Stimulated activated CD8-positive, alpha-beta memory T cell treated with anti-CD3 and anti-CD28 coated beads, Interleukin-12 subunit alpha, Interleukin-12 subunit beta, amount 100 ng/mL, for 24 hours (primary cell): ENCODE data around the gene CASKIN1.
"Not testable (repeated sequence)": the region's sequence is repeated elsewhere in the genome, so short reads cannot be mapped to it uniquely, and the experiment has no call there.

Source experiments
- DNase-seq: peaks from one replicate; pipeline ENCODE4 v3.0.0-alpha.2; 2020; ENCODE audit errors: extremely low read depth

Gene CASKIN1

DNA sequence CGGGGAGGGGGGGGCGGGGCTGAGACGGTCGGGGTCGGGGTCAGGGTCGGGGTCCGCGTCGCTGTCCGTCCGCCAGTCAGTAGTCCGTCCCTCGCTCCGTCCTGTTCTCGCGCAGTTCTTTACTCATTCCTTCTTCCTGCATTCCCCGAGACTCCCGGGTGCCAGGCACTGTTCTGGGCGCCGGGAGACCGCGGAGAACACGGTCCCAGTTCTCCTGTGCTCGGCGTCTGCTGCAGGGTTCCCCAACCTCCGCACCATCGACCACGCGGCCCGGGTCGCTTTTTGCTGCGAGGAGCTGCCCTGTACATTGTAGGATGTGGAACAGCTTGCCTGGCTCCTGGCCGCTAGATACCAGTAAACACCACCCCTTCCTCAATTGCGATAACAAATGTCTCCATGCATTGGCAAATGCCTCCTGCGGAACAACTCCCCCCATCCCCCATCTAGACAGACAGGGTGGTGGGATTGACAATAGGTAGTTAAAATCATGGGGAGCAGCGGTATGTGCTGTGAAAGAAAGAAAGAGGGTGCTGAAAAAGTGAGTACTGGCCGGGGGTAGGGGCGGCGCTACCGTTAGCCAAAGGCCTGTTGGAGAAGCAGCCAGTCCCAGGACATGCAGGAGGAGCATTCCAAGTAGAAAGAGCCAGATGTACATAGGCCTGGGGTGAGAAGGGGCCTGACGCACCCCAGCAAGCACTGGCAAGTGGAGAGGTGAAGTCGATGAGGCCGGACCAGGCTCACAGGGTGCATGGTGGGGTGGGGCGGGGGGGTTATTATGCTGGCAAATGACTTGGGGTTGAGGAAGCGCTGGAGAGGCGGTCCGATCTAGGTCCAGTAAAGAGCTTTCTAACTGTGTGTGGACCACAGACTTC lies 40.2 kb downstream of the CASKIN1 start:
- no peak for DNase-seq

DNA sequence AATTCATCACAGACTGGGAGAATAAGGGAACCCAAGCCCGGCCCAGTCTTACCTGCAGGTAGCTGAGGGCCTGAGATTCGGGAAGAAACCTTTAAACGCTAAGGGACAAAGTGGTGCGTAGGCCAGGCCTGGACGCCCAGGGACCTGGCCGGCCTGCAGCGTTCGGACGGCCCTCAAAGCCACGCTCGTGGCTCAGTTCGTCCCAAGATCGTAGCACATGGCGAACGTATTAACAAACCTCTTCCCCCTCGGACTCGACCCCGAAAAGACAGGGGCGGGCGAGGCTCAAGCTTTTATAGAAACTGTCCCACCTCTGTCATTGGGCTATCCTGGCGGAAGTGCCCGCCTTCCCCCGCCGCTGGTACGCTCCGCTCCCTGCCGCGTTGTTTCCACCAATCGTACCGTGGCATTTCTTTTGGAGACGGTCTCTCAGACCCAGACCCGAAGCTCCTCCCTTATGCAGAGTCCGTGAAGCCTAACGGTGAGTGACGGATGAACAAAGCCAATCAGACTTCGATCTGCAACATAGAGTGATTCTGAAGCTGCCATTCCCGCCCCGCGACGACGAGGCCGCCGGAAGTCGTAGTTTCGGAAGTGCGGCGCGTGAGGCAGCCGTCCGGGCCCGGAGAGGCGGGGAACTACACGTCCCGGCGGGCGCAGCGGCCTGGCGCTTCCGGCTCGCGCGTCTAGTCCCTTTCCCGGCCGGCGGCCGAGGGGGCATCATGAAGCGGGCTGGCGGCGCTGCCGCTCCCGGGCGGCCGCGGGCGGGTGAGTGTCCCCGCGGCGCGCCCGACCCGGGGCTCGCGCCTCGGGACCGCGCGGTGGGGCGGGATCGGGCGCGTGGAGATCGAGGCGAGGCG lies 41.1 kb downstream of the CASKIN1 start, which contains the start of gene TRAF7:
Gene TRAF7, plus strand, starts transcription at position 692 of the 860 bp plus-strand sequence. CDS start 8,139 bp downstream, outside the sequence.
- peak; percentile 92 for DNase-seq

DNA sequence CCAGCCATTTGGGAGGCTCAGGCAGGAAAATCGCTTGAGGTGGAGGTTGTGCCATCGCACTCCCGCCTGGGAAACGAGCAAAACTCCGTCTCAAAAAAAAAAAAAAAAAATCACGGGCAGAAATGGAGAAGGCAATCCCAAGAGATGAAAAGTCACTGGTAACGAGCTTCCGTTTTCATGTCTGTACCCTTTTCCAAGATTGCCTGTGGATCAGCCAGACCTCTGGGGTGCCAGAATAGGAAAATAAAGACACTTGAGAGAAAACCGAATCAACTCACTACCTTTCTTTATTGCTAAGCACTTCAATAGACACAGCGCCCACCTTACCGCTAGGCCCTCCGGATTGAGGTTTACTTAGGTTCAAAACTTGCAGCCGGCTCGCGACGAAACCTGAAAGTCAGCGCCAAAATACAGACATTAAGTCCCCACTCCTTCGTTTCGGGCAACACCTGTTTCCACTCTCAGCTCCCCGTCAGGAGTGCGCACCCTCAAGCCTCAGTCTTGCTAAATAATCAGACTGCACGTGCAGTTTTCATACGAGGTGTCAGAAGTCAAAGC lies 41.8 kb downstream of the CASKIN1 start:
- no peak for DNase-seq

DNA sequence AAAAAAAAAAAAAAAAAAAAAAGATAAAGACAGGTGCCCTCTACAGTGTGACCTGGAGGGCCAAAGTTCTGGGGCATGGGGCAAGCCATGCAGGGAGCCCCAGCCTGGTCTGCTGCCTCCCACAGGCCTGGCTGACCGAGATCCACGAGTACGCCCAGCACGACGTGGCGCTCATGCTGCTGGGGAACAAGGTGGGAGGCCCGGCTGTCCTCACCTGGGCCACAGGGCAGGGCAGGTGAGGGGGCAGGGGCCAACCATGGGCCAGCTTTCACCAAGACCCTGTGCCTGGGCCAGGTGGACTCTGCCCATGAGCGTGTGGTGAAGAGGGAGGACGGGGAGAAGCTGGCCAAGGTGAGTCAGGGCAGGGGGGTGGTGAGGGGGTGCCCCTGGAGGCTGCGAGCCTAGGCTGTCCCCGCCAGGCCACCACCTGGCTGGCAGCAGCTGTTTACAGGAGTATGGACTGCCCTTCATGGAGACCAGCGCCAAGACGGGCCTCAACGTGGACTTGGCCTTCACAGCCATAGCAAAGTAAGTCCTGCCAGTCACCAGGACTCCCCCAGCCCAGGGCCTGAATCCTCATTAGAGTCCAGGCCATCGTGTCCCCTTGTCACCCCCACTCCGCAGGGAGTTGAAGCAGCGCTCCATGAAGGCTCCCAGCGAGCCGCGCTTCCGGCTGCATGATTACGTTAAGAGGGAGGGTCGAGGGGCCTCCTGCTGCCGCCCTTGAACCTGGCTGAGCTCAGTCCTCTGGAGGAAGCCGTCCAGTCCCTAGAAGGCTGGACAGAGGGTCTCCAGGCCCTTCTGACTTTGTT lies 43.5 kb downstream of the CASKIN1 start:
- no peak for DNase-seq

DNA sequence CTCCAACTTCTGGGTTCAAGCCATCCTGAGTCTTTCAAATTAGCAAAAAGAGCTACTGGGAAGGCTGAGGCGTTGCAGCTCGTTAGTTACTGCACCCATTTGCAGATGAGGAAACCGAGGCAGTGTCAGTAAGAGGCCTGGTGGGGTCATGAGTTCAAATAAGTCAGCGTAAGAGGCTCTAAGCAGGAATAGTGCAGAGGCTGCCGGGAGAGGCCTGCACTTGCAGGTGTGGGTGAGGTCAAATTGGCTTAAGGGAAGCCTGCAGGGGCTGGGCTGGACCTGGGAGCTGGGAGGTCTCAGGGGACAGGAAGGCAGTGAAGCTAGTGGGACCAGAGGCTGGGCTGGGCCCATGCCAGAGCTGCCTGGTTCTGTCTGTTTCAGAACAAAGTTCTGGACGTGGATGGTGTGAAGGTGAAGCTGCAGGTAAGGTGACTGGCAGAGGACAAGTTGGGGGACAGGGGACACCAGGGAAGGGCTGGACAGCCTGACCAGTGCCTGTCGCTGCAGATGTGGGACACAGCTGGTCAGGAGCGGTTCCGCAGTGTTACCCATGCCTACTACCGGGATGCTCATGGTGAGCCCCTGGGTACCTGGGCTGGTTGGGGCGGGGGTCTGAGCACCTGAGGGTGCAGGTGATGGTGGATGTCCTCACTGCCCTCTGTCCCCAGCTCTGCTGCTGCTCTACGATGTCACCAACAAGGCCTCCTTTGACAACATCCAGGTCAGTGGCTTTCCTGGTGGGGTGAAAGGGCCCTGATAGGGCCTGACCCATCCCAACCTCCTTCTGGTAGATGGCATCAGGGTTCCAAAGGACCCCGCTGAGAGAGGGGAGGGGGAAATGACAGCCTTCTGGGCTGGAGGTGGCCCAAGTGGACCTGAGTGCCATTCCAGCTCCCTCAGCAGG lies 45.0 kb downstream of the CASKIN1 start:
- no peak for DNase-seq

DNA sequence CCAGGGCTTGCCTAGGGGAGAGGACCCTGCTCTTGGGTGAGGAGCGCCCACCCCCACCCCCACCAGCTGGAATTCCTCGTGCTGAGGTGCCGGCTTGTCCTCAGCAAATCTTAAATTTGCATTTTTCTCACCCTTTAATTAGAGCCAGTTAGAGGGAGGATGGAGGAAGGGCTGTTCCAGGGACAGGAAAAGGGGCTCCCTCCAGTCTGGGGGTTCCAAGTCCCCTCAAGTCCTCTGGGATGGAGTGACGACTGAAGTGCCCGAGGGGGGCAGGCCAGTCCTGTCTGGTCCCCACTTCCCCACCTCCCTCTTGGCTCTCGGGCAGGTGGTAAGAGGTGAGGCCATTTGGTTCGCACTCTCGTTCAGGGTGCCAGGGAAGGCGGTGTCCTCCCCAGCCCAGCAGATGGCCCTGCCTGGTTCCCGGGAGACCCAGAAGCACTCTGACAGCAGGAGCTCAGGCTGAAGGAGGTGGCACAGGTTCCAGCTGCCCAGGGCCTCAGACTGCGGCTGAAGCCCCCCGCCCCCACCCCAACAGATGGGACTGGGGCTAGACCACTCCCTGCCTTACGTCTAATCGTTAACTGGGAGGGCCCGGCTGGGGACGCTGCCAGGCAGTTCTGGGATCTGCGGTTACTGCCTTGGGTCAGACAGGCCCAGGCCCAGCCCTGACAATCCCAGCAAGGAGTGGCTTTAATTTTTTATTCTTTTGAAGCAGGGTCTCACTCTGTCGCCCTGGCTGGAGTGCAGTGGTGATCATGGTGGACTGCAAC lies 45.8 kb downstream of the CASKIN1 start:
- no peak for DNase-seq

DNA sequence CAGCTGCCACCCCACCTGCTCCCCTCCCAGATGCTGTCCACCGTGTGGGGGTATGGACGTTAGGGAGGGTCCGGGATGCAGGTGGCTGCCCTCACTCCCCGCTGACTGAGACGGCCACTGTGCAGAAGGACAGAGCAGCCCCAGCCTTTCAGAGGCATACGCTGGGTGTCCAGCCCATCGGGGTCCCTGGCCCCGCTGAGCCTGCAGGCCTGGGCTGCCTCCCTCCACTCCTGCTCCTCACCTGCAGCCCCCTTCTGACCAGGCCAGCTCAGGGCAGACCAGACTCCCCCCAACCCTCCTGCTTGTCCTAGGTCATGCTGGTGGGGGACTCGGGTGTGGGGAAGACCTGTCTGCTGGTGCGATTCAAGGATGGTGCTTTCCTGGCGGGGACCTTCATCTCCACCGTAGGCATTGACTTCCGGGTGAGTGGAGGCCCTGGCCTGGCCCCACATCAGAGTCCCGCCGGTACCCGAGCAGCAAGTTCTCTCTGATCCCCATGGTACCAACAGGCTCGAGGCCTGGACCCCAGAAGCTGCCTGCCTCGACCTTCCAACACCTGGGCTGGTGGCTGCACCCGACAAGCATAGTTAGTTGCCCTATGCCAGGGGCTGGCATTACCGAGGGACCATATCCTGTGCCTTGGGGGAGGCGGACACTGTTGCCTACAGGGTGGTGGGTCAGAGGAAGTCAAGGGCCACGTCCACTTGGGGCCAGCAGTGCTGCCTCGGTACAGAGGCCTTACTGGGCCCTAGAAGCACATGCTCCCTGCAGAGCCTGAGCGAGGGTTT lies 46.6 kb downstream of the CASKIN1 start:
- DNase-seq, result no peak

DNA sequence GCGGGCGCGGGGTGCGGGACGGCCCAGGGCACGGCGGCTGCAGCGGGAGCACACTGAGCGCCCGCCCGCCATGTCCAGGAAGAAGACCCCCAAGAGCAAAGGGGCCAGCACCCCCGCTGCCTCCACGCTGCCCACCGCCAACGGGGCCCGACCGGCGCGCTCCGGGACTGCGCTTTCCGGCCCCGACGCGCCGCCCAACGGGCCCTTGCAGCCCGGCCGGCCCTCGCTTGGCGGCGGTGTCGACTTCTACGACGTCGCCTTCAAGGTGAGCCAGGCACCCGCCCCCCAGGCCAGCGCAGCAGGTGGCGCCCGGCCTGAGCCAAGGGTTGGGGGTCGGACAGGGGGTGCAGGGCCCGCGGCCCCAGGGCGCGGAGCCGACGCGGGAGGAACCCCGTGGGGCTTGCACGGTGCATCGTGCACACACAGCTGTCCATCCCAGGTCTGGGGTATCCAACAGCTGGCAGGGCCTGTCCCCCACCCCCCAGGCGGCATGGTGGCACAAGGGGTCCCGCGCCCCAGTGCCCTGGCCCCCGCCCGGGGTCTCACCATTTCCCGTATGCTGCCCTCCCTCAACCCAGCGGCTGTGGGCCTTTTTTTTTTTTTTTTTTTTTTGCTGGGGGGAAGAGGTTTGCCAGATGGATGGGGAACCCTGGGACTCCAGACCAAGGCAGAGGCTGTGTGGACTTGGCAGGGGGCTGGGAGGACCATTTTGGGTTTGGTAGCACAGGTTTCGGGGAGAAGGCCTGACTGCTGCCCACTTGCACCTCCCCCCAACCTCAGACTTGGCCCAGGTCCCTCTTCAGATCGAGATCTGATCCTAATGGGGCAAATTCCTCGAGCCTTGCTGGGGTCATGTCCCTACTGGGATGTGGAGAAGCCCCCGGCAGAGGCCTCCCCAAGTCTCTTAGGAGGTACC lies 47.4 kb downstream of the CASKIN1 start:
- DNase-seq, result no peak

DNA sequence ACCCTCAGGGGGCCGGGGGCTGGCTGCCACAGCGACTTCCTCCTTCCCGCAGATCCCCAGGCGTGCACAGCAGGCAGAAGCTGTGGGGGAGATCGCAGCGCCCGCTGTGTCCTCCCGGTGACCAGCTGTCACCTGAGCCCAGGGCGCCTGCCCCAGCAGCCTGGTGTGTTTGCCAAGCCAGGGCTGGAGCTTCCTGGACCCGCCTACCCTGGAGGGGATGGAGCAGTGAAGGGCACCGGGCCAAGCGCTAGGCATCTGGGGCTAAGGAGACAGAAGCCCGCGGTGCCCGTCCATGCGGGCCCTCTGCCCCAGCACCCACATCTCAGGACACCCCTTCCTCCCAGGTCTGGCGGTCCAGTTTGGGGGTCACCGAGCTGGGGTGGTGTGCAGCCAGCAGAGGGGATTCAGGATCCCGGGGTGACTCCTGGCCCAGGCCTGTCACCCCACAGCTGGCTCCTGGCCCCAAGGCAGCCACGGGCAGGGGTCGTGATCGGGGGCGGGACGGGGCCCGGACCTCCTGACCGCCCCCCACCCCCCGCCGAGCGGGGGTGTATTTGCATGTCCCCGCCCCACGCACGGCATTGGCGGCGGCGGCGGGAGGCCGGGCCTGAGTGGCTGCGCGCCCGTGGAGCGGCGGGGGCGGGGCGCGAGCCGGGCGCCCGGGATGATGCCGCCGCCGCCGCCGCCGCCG lies 48.3 kb downstream of the CASKIN1 start, which contains the start of gene RAB26:
Gene RAB26, plus strand, starts transcription at position 645 of the 691 bp plus-strand sequence. CDS start 159 bp downstream, outside the sequence.
- DNase-seq, result no peak

DNA sequence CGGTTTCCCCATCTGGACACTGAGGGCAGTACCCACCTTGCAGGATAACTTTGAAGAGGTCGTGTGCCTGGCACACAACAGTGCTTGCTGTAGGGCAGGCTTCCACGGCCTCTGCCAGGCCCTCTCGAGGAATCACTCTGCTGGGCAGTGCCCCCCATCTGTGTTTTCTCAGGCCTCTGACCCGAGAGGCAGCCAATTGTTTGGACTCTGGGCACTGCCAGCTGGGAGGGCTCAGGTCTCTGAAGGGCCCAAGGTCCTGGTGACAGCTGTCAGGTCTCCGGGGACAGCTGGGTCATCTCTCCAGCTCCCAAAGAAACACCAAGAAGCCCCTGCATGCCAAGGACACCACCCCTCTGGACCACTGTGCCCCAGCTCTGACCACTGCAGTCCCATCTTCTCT lies 49.0 kb downstream of the CASKIN1 start:
- DNase-seq, result no peak

DNA sequence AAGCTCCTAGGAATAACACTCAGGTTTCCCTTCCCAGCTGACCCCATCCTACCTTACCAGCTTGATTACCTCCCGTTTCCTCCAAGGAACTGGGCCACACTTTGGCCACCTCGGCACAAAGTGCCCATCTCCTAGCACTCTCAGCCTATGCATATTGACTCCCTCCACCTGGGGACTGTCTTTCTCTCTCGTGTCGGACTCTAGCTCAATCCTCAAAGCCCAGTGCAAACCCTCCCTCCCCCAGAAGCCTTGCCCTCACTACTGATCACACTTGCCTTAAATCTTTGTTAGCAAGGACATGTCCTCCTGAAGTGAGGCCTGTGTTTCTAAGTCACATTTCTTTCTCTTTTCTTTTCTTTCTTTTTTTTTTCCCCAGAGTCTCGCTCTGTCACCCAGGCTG lies 50.6 kb downstream of the CASKIN1 start:
- DNase-seq, result no peak

DNA sequence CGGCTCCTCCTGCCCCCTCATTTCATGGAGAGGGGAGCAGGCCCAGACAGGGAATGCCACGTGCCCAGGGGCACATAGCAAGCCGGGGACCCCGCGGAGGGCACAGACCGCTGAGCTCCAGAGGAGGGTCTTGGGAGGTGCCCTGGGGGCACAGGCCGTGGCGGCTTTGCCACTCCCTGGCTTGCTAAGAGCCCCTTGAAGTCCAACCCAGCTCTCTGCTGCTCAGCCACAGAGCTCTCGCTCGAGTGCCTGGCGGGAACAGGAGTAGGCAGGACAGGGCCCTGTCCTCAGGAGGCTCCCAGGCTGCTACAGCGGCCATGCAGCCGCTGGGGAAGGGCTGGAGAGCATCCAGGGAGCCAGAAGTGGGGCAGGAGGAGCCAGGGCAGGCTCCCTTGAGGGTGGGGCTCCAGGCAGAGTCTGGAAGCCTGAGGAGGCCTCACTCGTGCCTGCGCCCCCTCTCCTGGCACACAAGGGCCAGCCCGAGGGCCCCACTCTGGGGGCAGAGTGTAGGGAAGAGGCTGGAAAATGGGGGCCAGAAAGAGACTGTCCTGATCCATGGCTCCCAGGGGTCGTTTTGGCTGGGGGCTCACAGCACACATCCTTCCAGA lies 52.4 kb downstream of the CASKIN1 start:
- no peak for DNase-seq

DNA sequence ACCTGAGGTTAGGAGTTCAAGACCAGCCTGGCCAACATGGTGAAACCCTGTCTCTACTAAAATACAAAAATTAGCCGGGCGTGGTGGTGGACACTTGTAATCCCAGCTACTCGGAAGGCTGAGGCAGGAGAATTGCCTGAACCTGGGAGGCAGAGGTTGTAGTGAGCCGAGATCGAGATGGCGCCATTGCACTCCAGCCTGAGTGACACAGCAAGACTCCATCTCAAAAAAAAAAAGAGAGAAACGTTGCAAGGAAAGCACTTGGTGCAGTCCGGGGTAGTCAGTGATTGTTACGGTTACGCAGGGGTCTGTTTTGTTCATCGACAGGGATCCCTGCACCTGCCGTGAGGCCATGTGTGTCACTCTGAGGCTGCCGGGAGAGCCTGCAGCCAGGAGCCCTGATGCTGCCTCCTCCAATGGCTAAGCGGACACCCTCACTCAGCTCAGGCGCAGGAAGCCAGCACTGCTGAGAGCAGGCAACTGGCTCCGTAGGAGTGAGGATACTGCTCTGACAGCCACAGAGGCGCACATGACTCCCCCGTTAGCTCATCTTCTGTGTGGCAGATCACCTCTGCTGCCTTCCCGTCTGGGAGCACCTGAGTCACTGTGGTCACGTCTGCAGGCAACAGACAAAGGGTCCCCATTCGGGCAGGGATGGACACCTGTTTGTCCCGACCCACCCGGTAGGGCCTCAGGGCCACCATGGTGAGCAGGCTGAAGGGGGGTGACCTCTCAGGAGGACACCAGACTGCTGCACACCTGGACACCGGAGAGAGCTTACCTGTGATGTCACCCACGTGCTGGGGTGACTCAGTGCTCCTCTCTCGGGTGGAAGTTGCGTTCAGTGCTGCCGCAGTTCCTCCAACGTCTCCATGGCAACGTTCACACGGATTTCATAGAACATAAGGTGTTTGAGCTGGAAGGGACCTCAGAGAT lies 53.2 kb downstream of the CASKIN1 start:
- DNase-seq, result no peak

DNA sequence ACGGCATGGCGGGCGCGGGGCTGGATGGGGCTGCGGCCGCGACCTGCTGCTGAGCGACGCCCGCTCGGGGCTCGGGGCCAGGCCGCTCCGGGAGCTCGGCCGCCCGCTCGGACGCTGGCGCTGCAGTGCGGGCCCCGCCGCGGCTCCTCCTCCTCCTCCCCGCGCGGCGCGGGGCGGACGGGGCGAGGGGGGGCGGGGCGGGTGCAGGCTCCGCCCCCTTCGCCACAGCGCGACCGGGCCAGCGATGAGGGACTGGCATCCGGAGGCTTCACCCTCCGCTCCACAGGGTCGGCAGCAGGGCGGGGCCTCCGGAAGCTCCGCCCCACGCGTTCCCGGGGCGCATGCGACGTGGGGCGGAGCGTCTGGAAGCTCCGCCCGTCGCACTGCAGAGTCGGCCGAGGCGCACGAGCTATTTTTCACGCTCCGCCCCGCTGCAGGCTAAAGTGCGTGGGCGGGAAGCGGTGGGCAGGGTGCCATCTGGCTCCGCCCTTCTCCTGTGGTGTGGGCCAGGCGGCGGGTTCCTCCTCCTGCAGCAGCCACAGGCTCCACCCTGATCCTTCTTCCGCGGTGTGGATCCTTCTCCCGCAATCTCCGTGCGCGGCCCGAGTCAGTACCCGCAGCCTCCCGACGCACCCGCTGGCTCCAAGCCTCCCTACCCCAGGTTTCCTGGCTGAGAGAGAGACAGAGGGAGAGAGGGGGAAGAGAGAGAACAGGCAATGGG lies 60.5 kb downstream of the CASKIN1 start, which contains the start of gene PKD1:
Gene PKD1, minus strand, starts transcription at position 129 of the 721 bp plus-strand sequence. CDS start 209 bp downstream, outside the sequence.
- DNase-seq, result peak; percentile 95

DNA sequence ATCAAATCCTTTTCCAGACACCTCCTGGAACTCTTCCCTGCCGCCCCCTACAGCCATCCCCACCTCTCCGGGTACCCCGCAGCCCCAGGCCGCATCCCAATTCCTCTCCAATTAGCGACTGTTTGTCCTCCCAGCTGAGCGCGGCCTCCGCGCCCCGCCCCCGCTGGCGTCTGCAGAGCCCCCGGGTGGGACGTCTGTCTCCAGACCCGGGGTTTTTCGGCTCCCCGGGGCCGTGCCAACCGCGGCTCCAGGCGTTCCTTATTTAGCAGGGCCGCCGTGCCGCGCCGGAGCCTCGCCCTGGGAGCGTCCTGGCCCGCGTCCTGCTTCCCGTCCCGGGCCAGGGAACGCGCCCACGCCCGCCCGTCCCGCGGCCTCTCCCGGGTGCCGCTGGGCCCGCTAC lies 61.3 kb downstream of the CASKIN1 start:
- DNase-seq, result not testable (repeated sequence)
